HG03280 (cell line): Measurements from ENCODE around the gene EOLA1.
"Not testable (repeated sequence)": the region's sequence is repeated elsewhere in the genome, so short reads cannot be mapped to it uniquely, and the experiment has no call there.

Source experiments
- ATAC-seq: cut with Tn5 transposase; IDR thresholded peaks from one replicate; pipeline ENCODE4 v1.9.1; 2021; ENCODE audit warnings: mild to moderate bottlenecking, moderate library complexity; ENCODE audit not compliant: unreplicated experiment

The EOLA1 gene

GRCh38 chrX:149595214-149595613, 54.4 kb downstream of the EOLA1 start, which contains the start of gene HSFX2:
Gene HSFX2, minus strand, starts transcription at chrX:149595314. Its CDS starts 614 bp downstream, at chrX:149594700.
- ATAC-seq = not testable (repeated sequence)

DNA sequence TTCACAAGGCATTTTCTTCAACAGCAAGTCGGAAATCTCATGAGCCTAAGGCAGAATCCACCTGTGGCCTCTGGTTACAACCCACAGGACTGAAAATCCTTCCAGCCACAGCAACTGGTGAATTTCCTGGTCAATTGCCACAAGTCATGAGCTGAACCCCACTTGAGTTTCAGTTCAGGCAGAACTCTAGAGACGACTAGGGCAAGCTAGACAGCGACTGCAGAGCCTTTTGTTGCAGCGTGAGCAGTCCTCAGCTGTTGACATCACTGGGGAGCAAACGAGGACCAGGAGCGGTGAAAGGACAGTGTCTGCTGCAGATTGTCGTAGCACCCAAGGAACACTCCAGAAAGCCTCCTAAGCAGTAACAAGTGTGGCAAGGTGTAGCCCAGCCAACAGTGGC, 55.1 kb downstream of the EOLA1 start:
- ATAC-seq = not testable (repeated sequence)
